GM23248 (cell line): Measurements from ENCODE around the gene GABRA4.

Experiments used
- EZH2 ChIP-seq: fragments of 200-600 bp; sonication (generic); IDR thresholded peaks from 2 replicates; pipeline ENCODE4 v1.6.1; 2018; ENCODE audit warnings: antibody characterized with exemption, mild to moderate bottlenecking; ENCODE audit not compliant: insufficient read depth, poor library complexity, severe bottlenecking
- EZH2phosphoT487 ChIP-seq: fragments of 200-600 bp; sonication (generic); IDR thresholded peaks from 2 replicates; pipeline ENCODE4 v1.6.1; 2018; ENCODE audit warnings: antibody characterized with exemption, moderate library complexity, mild to moderate bottlenecking, low read depth; ENCODE audit not compliant: insufficient read depth

DNA sequence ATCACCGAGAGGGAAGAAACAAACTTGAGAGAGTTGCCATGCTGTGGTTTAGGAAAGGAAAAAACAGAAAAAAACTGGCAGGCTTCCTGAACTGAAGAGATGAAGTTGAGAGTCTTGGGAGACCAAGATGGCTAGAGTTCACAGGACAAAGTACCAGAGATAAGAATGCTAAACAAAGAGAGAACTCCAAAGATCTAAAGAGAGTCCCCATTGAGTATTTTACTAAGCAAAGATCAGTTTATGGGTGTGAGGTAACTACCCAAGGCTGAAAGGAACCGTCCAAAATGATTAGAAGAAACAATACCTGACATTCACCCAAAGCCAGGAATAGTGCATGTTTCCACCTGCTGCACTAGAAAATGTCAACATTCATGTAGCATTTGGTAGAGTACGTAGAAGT lies 62.5 kb downstream of the GABRA4 start:
- no peak for TF ChIP-seq EZH2
- TF ChIP-seq EZH2phosphoT487: no peak
